AG08396 (cell line): ENCODE data around the gene RHOU.
"Not testable (repeated sequence)": the region's sequence is repeated elsewhere in the genome, so short reads cannot be mapped to it uniquely, and the experiment has no call there.

Experiments
- DNase-seq: peaks from one replicate; pipeline ENCODE4 v3.0.0; 2012; ENCODE audit warnings: low spot score, mixed read lengths

The RHOU gene

GRCh38 chr1:228734881-228735801 is at the start of gene RHOU:
Gene RHOU (plus strand): TSS chr1:228735479. CDS start chr1:228735743, 264 bp downstream.
- peak; percentile 88 for DNase-seq

- DNase-seq: no peak
Observed at GRCh38 chr1:228687587-228687986, 47.7 kb upstream of the RHOU start.

GRCh38 chr1:228689255-228689654 is 46.0 kb upstream of the RHOU start:
- DNase-seq: no peak

DNA sequence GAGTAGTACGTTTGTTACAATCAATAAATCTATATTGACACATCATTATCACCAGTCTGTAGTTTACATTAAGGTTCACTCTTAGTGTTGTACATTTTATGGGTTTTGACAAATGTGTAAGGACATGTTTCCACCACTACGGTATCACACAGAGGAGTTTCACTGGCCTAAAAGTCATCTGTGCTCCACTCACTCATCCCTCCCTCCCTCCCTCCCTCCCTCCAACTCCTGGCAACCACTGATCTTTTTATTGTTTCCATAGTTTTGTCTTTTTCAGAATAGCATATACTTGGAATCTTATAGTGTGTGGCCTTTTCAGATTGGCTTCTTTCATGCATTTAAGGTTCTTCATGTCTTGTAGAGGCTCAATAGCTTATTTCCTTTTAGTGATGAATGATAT is 44.1 kb upstream of the RHOU start:
- no peak for DNase-seq

DNA sequence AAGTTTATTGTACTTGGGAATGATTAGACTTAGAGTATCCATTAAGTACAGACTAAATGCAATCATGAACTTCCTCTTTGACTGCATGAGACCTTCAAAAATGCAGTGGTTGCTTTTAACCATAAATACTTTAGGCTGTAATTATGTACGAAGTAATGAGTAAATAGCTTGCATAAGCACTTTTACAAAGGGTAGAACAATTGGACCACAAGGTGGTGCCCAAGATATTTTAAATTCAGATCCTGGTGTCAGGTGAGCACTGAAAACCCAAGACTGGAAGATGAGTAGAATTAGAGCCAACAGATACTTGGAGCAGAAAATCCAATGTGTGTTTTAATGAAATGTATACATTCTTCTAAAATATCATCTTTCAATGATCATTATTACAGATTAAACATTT is 43.4 kb upstream of the RHOU start:
- DNase-seq: no peak

DNA sequence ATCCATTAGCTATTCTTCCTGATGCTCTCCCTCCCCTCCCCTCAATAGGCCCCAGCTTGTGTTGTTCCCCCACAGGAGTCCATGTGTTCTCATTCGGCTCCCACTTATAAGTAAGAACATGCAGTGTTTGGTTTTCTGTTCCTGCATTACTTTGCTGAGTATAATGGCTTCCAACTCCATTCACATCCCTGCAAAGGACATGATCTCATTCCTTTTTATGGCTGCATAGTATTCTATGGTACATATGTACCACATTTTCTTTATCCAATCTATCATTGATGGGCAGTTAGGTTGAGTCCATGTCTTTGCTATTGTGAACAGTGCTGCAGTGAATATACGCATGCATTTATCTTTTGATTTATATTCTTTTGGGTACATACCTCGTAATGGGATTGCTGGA is 40.8 kb upstream of the RHOU start:
- not testable (repeated sequence) for DNase-seq

DNA sequence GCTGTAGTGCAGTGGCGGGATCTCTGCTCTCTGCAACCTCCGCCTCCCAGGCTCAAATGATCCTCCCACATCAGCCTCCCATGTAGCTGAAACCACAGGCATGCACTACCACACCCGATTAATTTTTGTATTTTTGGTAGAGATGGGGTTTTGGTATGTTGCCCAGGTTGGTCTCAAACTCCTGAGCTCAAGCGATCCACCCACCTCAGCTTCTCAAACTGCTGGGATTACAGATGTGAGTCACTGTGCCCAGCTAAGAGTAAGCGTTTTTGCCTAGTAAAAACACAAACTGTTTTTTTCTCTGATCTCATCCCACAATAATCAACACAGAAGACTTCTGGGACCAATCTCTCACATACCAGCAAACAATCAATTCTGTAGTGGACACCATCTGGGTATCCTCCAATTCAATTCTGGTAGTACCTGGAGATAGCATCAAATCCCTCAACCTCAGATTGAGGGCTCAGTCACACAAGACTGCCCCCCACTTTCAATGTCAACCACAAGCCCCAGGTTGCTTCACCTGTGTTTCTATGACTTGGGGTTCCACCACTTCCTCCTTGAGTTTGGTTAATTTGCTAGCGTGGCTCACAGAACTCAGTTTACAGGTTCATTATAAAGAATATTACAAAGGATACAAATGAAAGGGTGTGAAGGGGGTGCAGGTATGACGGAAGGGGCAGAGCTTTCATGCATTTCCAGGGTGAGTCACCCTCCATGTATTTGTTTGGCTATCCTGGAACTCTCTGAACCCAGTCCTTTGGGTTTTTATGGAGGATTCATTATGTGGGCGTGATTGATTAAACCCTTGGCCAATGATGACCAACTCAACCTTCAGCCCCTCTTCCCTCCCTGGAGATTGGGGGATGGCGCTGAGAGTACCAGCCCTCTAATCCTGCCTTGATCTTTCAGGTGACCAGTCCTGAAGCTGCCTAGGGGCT is 40.0 kb upstream of the RHOU start:
- DNase-seq: no peak

DNA sequence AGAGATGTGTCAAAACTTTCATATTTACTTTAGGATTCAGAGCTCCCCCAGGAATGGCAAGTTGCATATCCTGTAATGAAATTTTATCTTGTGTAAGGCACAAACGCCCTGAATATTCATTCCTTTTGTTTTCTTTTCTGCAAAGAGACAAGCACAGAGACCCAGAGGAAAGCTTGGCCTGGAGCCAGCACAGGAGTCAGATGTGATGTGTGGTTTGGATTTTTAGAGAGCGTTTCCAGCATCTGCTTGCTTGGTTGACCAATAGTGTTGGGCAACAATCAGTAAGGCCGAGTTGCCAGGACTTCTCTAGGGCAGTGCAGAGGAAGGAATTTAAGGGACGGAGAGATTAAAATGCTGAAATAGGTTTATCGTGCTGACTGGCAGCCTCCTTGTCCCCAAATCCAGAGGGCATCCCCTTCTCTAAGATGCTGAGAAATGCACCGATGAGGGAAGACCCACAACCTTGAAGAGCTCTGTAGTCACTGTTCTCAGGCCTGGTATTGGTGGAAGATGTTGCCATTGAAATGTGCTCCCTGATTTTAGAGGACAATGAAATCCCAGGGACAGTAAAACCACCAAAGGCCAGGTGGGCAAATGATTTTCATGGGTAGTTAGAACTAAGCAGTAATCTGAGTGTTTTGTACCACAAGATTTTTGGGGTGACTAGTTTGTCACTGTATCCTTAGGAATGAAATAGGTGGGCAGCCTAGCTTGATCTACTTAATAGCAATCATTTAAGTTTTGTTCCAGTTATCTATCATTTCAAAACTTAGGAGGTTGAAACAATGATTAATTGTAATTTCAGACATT is 37.9 kb upstream of the RHOU start:
- no peak for DNase-seq

GRCh38 chr1:228698017-228698329 is 37.3 kb upstream of the RHOU start:
- DNase-seq: no peak

DNA sequence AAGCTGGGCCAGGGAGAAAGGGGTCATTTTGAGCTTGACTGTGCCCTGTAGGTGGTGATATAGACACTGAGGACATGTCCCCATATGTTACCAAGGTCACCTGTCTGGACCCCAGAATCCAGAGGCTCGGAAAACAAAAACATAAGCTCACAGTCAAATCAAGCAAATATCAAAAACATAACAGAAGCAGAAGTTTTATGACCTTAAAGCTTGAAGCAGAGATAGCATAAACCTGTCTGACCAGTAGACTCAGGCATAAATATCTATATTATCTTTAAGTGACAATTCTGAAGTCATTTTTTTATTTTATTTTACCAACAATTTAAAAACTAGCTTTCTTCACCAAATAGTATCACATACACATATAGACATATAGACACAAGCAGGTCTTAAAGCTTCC is 32.8 kb upstream of the RHOU start:
- DNase-seq: no peak

GRCh38 chr1:228706305-228706704 is 29.0 kb upstream of the RHOU start:
- DNase-seq: no peak

- no peak for DNase-seq
Observed at GRCh38 chr1:228717081-228717480, 18.2 kb upstream of the RHOU start.

GRCh38 chr1:228721407-228721806 is 13.9 kb upstream of the RHOU start:
- DNase-seq: no peak

GRCh38 chr1:228723287-228723686 is 12.0 kb upstream of the RHOU start:
- no peak for DNase-seq

DNA sequence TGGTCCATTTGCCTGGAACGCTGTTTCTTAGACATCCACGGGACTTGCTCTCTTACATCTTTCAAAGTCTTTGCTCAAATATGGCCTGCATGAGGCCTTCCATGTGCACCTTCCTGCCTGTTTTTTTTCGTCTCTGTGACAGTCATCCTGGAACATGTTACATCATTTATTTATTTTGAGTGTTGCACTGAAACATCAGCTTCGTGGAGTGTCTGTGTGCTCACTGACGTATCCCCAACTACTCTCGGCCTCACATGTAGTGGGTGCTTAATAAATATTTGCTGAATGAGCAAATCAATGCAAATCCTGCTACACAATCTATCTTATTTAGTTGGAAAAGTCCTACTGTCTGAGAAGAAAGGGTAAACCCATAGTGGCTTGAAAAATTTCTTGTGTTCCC is 11.4 kb upstream of the RHOU start:
- no peak for DNase-seq

GRCh38 chr1:228725178-228725577 is 10.1 kb upstream of the RHOU start:
- no peak for DNase-seq

DNA sequence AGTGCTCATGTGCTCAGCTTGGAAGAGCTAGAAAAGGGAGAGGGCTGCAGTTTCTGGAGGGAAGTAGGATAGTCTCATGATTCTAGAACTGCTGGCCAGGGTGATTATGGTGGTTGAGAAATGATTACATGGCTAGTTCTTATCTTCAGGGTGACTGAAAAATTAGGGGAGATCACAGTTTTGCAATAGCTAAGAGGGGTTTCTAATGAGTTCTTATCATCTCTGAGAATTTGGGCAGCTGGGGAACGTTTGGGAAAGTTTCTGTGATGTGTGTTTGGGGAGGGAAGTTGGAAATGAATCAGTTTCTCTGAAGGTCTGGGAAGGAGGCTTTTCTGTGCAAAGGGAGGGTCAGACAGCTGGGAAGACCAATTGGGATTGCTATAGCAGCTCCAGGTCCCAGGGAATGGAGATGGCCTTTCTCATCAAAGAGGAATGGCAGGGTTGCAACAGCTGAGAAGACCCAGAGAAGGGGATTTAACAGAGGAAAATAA is 7.6 kb upstream of the RHOU start:
- DNase-seq: no peak

DNA sequence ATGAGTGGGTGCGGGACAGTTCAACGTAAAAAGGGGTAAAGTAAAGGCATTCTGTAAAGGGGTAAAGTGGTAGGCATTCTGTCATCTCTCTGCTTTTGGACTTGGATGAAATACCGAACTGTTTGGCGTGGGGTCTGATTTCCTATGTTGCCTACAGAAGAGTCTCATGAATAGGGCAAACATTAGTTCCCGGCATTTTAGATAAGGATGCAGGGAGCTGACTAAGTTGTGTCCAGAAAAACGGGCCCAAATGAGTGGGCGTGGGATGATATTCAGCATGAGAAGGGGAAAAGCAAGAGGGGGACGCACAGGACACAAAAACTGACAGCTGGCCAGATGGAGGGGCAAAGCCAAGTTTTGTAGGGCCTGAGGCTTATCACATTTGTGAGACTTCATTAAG is 2.9 kb upstream of the RHOU start:
- no peak for DNase-seq

- DNase-seq: no peak
Observed at GRCh38 chr1:228733576-228733975, 1.7 kb upstream of the RHOU start.

DNA sequence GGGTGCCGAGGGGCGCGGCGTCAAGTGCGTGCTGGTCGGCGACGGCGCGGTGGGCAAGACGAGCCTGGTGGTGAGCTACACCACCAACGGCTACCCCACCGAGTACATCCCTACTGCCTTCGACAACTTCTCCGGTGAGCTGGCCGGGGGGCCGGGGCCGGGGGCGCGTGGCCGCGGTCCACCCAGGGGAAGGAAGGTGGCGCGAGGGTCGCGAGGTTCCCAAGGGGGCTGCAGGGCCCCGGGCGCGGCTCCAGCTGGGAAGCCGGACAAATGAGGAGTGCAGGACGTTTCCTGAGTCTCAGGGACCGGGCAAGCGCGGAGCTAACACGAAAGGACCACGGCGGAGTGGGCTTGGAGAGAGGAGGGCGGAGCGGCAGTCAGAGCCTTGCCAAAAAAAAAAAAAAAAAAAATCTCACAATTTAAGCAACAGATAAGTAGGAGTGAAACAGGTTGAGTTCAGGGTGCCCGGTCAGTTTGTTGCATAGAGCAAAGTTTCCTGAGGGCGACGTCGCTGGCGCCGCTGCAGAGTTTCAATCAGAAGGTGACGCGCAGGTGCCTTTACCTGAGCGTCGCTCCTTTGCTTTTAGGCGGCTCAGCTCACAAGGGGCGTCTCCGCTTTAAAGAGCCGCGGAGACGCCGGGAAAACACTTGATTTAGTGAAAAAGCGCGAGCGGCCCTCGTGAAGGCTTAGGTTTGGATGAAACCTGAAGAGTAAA is 750 bp downstream of the RHOU start:
- DNase-seq: peak; percentile 51

DNA sequence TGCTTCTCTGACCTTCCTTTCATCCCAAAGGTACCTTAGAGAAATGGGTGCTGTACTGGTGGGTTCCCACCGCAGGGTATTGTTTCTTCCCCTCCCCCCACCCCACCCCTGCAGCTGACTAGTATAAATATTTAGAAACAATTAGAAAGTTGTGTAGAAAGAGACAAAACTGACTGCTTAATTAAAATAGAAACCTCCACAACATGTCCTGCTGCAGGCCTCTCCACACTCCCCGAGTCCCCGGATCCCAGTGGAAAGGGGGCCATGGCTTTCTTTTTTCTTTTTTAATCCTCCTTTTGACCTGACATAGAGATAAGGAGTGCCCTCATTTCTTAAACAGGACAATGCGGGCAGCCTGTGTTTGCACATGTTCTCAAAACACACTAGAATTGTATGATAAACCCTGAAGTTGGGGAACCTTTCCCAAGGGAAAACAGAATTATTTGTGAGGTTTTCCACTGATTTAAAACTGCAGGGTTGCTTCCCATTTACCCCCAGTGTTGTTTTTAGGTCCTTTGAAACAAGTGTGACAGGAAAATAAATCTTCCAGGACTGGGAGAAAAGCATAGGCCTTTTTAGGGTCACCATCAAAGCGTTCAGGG is 1.7 kb downstream of the RHOU start:
- no peak for DNase-seq
